Heart left ventricle (tissue), 13 donors: ENCODE data around the gene INHBE.

Experiments used
- CTCF ChIP-seq, 12 donors: fragments of 200-600 bp; sonication (generic) in 4 of 12; IDR thresholded peaks; one replicate each; pipeline versions ENCODE4 v1.5.0 to v1.8.0; 2018 to 2022; ENCODE audit warnings: antibody characterized with exemption in 12 of 12, mild to moderate bottlenecking in 5 of 12
- POLR2A ChIP-seq, 2 donors: fragments of 450-650 bp; IDR thresholded peaks; one replicate each; pipeline ENCODE4 v1.6.1; 2017; ENCODE audit warnings: antibody characterized with exemption in 2 of 2, mild to moderate bottlenecking in 2 of 2, moderate library complexity in 2 of 2
- donor health status: ischemic (EF 13 %, LVEDD 7.1; RV severe dilation, severe dysfunction).
- donor health status: DM: no; HTN: yes; CAD: no.
- donor health status: DM: no; HTN: no; CAD: no.
- donor health status: ischemic (EF 25% LVEDD 6.9; RV normal size, moderate dysfunction).
- donor health status: ischemic (EF 25% LVEDD 5.7; RV mildly dilated, moderate dysfunction).
- donor health status: ischemic (EF 35%, LVEDD 5.7; RV mildly dilated, moderate dysfunction).
- donor health status: nonischemic (EF 11% LVEDD 7.7; RV severe dilation, severe dysfunction).
- donor health status: DM: yes; HTN: yes; CAD: no.
- donor health status: PGD.
- donor health status: ischemic (EF 29% LVEDD 5.4; RV normal size, mild dysfunction).
- donor health status: nonischemic (EF 23%, LVEDD 6.1; RV moderate dilation, normal function).

DNA sequence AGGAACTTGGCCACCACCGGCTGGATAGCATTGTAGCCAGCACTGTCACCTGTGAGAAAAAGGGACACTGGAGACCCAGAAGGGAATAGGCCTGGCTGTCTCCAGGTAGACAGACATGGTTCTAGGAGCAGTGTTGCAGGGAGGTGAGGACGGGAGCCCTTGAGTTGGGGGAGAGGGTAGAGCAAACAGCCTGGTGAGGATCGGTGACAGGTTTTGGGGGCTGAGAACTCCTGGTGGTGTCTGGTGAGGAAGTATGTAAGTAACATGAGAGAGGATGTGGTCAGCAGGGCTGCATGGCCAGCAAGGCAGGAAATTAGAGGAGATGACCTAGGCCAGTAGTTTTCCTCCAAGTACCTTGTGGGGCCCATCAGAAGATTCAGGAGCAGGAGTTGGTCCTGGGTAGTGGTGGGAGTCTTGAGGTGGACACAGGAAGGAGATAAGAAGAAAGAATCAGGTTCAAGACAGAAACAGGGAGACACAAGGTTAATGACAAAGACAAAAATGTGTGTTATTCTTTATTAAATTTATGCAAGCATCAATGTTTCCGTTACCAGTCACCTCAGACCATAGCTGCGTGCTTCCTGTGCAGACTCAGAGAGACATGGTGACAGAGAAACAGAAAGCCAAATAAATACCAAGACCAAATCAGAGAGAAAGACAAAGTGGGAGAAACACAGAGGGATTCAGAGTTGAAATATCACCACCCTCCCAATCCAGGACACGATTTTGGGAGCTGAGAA lies 24.4 kb downstream of the INHBE start, which contains the start of gene ARHGAP9:
- TF ChIP-seq CTCF (IDR thresholded peaks at IDR 0.05) (no peak), POLR2A (IDR thresholded peaks at IDR 0.05) (no peak)
